ENCODE results near the gene IL9R.
"Not testable (repeated sequence)": the region's sequence is repeated elsewhere in the genome, so short reads cannot be mapped to it uniquely, and the experiment has no call there.

Gene IL9R

DNA sequence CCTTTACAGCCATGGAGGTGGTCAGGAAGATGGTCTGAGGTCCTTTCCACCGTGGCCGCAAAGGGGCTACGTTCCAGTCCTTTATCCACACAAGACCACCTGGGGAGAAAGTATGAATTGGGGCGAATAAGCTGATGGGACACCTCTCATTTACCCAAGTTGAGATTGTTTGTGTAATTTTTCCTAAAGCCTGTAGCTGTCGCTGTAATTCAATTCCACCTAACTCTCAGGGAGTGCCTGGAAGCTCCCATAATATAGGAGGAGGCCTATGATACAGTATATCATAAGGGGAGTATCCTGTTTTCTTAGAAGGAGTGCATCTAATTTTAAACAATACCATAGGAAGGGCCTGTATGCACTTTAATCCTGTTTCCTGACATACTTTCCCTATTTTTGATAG lies 25.8 kb upstream of the IL9R start:
- H3K36me3 ChIP-seq (ENCODE audit: insufficient read depth, low read length); H3K9ac ChIP-seq (ENCODE audit: low read depth, low read length); H3K4me1 ChIP-seq (ENCODE audit: insufficient read depth, low read length): not testable (repeated sequence)
- peaks cover 11% of the 10 kb centered on the region for H3K9me3 ChIP-seq (ENCODE audit: control insufficient read depth, insufficient read depth, low read length)

DNA sequence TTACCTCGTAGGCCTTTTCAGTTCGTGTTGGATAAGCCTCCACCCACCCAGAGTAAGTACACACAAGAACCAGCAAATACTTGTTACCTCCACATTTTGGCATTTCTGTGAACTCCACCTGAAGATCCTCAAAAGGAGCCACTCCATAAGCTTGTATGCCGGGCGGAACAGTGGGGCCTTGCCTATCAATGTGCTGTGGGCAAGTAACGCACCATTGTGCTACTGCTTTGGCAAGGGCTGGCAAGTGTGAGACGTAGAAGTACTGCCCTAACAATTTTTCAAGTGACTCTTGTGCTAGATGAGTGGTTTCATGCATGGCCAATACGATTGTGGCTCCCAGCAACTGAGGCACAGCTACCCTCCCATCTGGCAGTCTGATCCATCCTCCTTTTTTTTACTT lies 25.3 kb upstream of the IL9R start:
- not testable (repeated sequence) for H3K36me3 ChIP-seq (ENCODE audit: insufficient read depth, low read length); H3K4me1 ChIP-seq (ENCODE audit: insufficient read depth, low read length); H3K9ac ChIP-seq (ENCODE audit: low read depth, low read length)
- peaks cover 11% of the 10 kb centered on the region for H3K9me3 ChIP-seq (ENCODE audit: control insufficient read depth, insufficient read depth, low read length)

GRCh38 chrX:155983326-155983725 lies 14.2 kb upstream of the IL9R start:
- Histone ChIP-seq H3K9me3 (ENCODE audit: control insufficient read depth, insufficient read depth, low read length) (no peaks in the 10 kb centered on the region), H3K9ac (ENCODE audit: low read depth, low read length) (no peak overlapping the region), H3K36me3 (ENCODE audit: insufficient read depth, low read length) (no peaks in the 10 kb centered on the region)

GRCh38 chrX:155985208-155985607 lies 12.3 kb upstream of the IL9R start:
- Histone ChIP-seq H3K4me1 (ENCODE audit: insufficient read depth, low read length) (no peaks in the 10 kb centered on the region), H3K9ac (ENCODE audit: low read depth, low read length) (no peak overlapping the region), H3K9me3 (ENCODE audit: control insufficient read depth, insufficient read depth, low read length) (no peaks in the 10 kb centered on the region), H3K36me3 (ENCODE audit: insufficient read depth, low read length) (no peaks in the 10 kb centered on the region)

More at GRCh38 chrX:155983326-155983725, 14.2 kb upstream of the IL9R start:
- H3K4me1 ChIP-seq (ENCODE audit: insufficient read depth, low read length): no peaks in the 10 kb centered on the region

DNA sequence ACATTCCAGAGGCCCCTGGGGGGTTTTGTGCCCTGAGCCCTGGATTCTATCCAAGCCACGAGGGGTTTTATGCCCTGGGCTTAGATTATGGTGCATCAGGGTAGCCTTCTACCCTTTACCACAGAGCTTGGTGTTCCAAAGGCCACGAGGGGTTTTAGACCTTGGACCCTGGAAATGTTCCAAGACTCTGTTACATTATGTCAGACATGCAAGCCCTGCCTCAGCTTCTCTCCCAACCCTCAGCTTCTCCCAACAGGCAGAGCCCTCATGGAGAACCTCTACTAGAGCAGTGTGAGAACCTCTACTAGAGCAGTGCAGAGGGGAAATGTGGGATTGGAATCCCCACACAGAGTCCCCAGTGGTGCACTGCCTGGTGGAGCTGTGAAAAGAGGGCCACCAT lies 10.5 kb upstream of the IL9R start:
- H3K9me3 ChIP-seq (ENCODE audit: control insufficient read depth, insufficient read depth, low read length); H3K9ac ChIP-seq (ENCODE audit: low read depth, low read length); H3K4me1 ChIP-seq (ENCODE audit: insufficient read depth, low read length); H3K36me3 ChIP-seq (ENCODE audit: insufficient read depth, low read length): not testable (repeated sequence)

GRCh38 chrX:155988859-155989258 lies 8.6 kb upstream of the IL9R start:
- no peaks in the 10 kb centered on the region for H3K9me3 ChIP-seq (ENCODE audit: control insufficient read depth, insufficient read depth, low read length)
- no peaks in the 10 kb centered on the region for H3K36me3 ChIP-seq (ENCODE audit: insufficient read depth, low read length)

GRCh38 chrX:155993421-155993820 lies 4.1 kb upstream of the IL9R start:
- H3K9me3 ChIP-seq (ENCODE audit: control insufficient read depth, insufficient read depth, low read length): no peaks in the 10 kb centered on the region
- H3K9ac ChIP-seq (ENCODE audit: low read depth, low read length): no peak overlapping the region
- no peaks in the 10 kb centered on the region for H3K4me1 ChIP-seq (ENCODE audit: insufficient read depth, low read length)
- no peaks in the 10 kb centered on the region for H3K36me3 ChIP-seq (ENCODE audit: insufficient read depth, low read length)

More at GRCh38 chrX:155988859-155989258, 8.6 kb upstream of the IL9R start:
- H3K4me1 ChIP-seq (ENCODE audit: insufficient read depth, low read length): no peaks in the 10 kb centered on the region
- H3K9ac ChIP-seq (ENCODE audit: low read depth, low read length): no peak overlapping the region

GRCh38 chrX:155995321-155995875 lies 2.1 kb upstream of the IL9R start:
- H3K36me3 ChIP-seq (ENCODE audit: insufficient read depth, low read length): no peaks in the 10 kb centered on the region

DNA sequence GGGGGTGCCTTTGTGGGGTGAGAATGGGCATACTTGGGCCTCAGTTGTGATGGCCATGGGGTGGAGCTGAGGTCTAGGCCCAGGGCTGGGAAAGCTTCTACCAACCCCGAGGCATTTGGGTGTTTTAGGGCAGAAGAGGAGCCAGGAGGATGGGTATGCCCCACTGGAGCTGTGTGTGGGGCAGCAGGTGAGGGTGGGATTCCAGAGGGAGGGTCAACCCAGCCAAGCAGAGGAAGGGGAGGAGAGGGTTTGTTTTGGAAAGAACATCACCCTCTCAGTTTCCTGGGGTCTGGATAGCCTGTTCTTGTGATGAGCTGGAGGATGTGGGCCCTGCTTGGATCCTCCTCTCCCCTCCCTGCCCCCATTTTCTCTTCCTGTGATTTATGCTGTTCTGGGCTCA lies 620 bp downstream of the IL9R start:
- Histone ChIP-seq H3K4me1 (ENCODE audit: insufficient read depth, low read length) (no peaks in the 10 kb centered on the region), H3K36me3 (ENCODE audit: insufficient read depth, low read length) (no peaks in the 10 kb centered on the region), H3K9me3 (ENCODE audit: control insufficient read depth, insufficient read depth, low read length) (no peaks in the 10 kb centered on the region), H3K9ac (ENCODE audit: low read depth, low read length) (no peak overlapping the region)

More at GRCh38 chrX:155995321-155995875, 2.1 kb upstream of the IL9R start:
- no peaks in the 10 kb centered on the region for H3K9me3 ChIP-seq (ENCODE audit: control insufficient read depth, insufficient read depth, low read length)
- H3K9ac ChIP-seq (ENCODE audit: low read depth, low read length): no peak overlapping the region
- no peaks in the 10 kb centered on the region for H3K4me1 ChIP-seq (ENCODE audit: insufficient read depth, low read length)

GRCh38 chrX:155998761-155999510 lies 1.4 kb downstream of the IL9R start:
- H3K9ac ChIP-seq (ENCODE audit: low read depth, low read length): no peak overlapping the region
- H3K36me3 ChIP-seq (ENCODE audit: insufficient read depth, low read length): no peaks in the 10 kb centered on the region
- H3K9me3 ChIP-seq (ENCODE audit: control insufficient read depth, insufficient read depth, low read length): no peaks in the 10 kb centered on the region
- H3K4me1 ChIP-seq (ENCODE audit: insufficient read depth, low read length): no peaks in the 10 kb centered on the region

DNA sequence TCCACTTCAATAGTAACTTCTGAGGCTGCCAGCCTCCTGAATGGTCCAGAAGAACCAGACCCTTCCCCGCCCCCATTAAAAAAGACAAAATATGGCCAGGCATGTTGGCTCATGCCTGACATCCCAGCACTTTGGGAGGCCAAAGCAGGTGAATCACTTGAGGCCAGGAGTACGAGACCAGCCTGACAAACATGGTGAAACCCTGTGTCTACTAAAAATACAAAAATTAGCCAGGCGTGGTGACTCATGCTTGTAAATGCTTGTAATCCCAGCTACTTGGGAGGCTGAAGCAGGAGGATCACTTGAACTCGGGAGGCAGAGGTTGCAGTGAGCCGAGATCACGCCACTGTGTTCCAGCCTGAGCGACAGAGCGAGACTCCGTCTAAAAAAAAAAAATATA lies 2.3 kb downstream of the IL9R start:
- H3K36me3 ChIP-seq (ENCODE audit: insufficient read depth, low read length); H3K4me1 ChIP-seq (ENCODE audit: insufficient read depth, low read length); H3K9me3 ChIP-seq (ENCODE audit: control insufficient read depth, insufficient read depth, low read length); H3K9ac ChIP-seq (ENCODE audit: low read depth, low read length): not testable (repeated sequence)

GRCh38 chrX:156000361-156000926 lies 2.9 kb downstream of the IL9R start:
- Histone ChIP-seq H3K4me1 (ENCODE audit: insufficient read depth, low read length) (no peaks in the 10 kb centered on the region), H3K36me3 (ENCODE audit: insufficient read depth, low read length) (no peaks in the 10 kb centered on the region), H3K9ac (ENCODE audit: low read depth, low read length) (no peak overlapping the region), H3K9me3 (ENCODE audit: control insufficient read depth, insufficient read depth, low read length) (no peaks in the 10 kb centered on the region)

GRCh38 chrX:156001001-156001666 lies 3.6 kb downstream of the IL9R start:
- Histone ChIP-seq H3K36me3 (ENCODE audit: insufficient read depth, low read length) (no peaks in the 10 kb centered on the region), H3K9me3 (ENCODE audit: control insufficient read depth, insufficient read depth, low read length) (no peaks in the 10 kb centered on the region), H3K4me1 (ENCODE audit: insufficient read depth, low read length) (no peaks in the 10 kb centered on the region), H3K9ac (ENCODE audit: low read depth, low read length) (no peak overlapping the region)

- Histone ChIP-seq H3K4me1 (ENCODE audit: insufficient read depth, low read length) (no peaks in the 10 kb centered on the region), H3K9me3 (ENCODE audit: control insufficient read depth, insufficient read depth, low read length) (no peaks in the 10 kb centered on the region), H3K9ac (ENCODE audit: low read depth, low read length) (no peak overlapping the region), H3K36me3 (ENCODE audit: insufficient read depth, low read length) (no peaks in the 10 kb centered on the region)
Measured at GRCh38 chrX:156001667-156002021, 4.1 kb downstream of the IL9R start.

DNA sequence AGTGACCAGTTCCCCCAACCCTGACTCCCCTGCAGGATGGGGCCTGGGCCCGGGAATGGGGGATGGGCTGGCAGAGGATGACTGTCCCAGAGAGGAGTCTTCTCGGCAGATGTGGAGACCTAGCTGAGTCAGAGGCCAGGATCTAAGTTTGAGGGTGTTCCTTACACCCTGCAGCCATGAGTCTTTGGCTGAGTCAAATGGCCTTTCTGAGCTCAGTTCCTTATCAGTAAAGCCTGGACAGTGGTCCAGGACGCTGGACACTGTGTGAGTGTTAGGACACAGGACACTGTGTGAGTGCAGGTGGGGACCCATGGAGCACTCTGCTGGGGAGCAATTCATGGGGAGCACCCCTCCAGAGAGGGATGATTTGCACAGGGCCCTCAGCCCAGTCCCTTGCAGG lies 5.0 kb downstream of the IL9R start:
- H3K4me1 ChIP-seq (ENCODE audit: insufficient read depth, low read length): no peaks in the 10 kb centered on the region
- H3K9ac ChIP-seq (ENCODE audit: low read depth, low read length): no peak overlapping the region
- no peaks in the 10 kb centered on the region for H3K36me3 ChIP-seq (ENCODE audit: insufficient read depth, low read length)
- no peaks in the 10 kb centered on the region for H3K9me3 ChIP-seq (ENCODE audit: control insufficient read depth, insufficient read depth, low read length)

Data from ES-I3 (cell line).